Liver (tissue), 3 donors: ENCODE results near the gene STEAP3.
A peak's percentile ranks its signal among the peaks of the same experiment; 100 is the strongest.

Experiments used
- GABPA ChIP-seq, 2 donors: IDR thresholded peaks in 1 of 2; conservative IDR thresholded peaks in 1 of 2; 2 replicates each; pipeline ENCODE4 v1.6.1; 2016; ENCODE audit warnings: antibody characterized with exemption in 2 of 2, mild to moderate bottlenecking in 1 of 2, moderate library complexity in 1 of 2
- HNF4A ChIP-seq, 2 donors: conservative IDR thresholded peaks; 2 replicates each; pipeline ENCODE4 v1.6.1; 2016; ENCODE audit warnings: antibody characterized with exemption in 2 of 2, mild to moderate bottlenecking in 2 of 2
- RAD21 ChIP-seq, 2 donors: IDR thresholded peaks; 2 replicates each; pipeline ENCODE4 v1.6.1; 2016; ENCODE audit warnings: antibody characterized with exemption in 2 of 2, mild to moderate bottlenecking in 2 of 2
- SP1 ChIP-seq: IDR thresholded peaks from 2 replicates; pipeline ENCODE4 v1.6.1; 2018; ENCODE audit warnings: antibody characterized with exemption, mild to moderate bottlenecking
- TAF1 ChIP-seq: conservative IDR thresholded peaks from 2 replicates; pipeline ENCODE4 v1.6.1; 2016; ENCODE audit warnings: antibody characterized with exemption, mild to moderate bottlenecking
- YY1 ChIP-seq: IDR thresholded peaks from 2 replicates; pipeline ENCODE4 v1.6.1; 2016; ENCODE audit warnings: antibody characterized with exemption, mild to moderate bottlenecking
- TF ChIP-seq, protein P1 (sequence below): fragments of 150-350 bp; IDR thresholded peaks from 2 replicates; pipeline ENCODE4 v1.5.1; 2017; ENCODE audit warnings: improper control_type of control experiment, low read depth, low read length; ENCODE audit not compliant: missing input control
- TF ChIP-seq, protein P2 (sequence below): IDR thresholded peaks from 2 replicates; pipeline ENCODE4 v1.6.1; 2016; ENCODE audit warnings: antibody characterized with exemption
- TF ChIP-seq, protein P3 (sequence below): IDR thresholded peaks from 2 replicates; pipeline ENCODE4 v1.6.1; 2016; ENCODE audit warnings: antibody characterized with exemption, mild to moderate bottlenecking
- TF ChIP-seq, protein P4 (sequence below): IDR thresholded peaks from 2 replicates; pipeline ENCODE4 v1.6.1; 2016; ENCODE audit warnings: antibody characterized with exemption
- donor health status: healthy.
- donor health status: healthy.

DNA sequence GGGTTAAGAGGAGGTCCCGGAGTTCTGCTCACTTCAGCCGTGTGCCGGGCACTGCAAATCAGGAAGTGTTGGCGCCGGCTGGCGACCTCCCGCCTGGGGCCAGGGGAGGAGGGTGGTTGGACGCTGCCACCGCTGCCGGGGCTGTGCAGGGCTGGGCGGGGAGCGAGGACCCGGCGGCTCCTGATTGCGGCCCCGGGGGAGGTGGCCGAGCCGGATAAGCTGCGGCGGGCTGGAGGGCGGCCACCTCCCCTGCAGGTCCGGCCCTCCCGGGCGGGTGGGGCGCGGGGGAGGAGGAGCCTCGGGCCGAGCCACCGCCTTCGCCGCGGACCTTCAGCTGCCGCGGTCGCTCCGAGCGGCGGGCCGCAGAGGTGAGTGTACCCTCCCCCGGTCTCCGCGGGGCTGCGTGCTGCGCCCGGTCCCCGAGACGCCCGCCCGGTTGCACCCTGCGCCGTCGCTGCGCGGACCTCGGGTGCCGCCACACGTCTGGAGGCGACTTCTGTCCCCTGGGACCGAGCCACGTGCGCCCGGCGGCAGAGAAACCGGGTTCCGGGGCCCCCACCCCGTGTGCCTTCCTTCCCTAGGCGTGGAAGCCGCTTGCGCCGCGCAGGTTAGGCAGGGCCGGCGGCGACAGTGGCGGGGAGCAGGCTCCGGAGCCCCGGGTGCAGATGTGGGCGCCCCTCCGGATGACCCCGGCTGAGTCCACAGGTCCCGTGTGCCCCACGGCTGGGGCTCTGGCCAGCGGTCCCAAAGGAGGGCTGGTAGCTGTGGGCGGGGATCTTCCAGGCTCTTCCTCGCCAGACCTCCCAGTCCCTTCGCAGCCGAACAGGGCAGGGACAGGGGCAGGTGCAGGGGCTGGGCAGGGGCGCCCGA lies at the start of gene STEAP3:
- TF ChIP-seq, protein P1, sequence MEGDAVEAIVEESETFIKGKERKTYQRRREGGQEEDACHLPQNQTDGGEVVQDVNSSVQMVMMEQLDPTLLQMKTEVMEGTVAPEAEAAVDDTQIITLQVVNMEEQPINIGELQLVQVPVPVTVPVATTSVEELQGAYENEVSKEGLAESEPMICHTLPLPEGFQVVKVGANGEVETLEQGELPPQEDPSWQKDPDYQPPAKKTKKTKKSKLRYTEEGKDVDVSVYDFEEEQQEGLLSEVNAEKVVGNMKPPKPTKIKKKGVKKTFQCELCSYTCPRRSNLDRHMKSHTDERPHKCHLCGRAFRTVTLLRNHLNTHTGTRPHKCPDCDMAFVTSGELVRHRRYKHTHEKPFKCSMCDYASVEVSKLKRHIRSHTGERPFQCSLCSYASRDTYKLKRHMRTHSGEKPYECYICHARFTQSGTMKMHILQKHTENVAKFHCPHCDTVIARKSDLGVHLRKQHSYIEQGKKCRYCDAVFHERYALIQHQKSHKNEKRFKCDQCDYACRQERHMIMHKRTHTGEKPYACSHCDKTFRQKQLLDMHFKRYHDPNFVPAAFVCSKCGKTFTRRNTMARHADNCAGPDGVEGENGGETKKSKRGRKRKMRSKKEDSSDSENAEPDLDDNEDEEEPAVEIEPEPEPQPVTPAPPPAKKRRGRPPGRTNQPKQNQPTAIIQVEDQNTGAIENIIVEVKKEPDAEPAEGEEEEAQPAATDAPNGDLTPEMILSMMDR, result peak; percentile 0
- no peak for TF ChIP-seq GABPA (IDR thresholded peaks at IDR 0.05 in 1 of 2, conservative IDR thresholded peaks at IDR 0.05 in 1 of 2)
- TF ChIP-seq, protein P2, sequence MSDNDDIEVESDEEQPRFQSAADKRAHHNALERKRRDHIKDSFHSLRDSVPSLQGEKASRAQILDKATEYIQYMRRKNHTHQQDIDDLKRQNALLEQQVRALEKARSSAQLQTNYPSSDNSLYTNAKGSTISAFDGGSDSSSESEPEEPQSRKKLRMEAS, result no peak
- peak; percentile 63 for TF ChIP-seq TAF1
- no peak for TF ChIP-seq YY1
- peak in 1 of 2 donors; percentile 21 for TF ChIP-seq HNF4A (conservative IDR thresholded peaks at IDR 0.05)
- TF ChIP-seq, protein P3, sequence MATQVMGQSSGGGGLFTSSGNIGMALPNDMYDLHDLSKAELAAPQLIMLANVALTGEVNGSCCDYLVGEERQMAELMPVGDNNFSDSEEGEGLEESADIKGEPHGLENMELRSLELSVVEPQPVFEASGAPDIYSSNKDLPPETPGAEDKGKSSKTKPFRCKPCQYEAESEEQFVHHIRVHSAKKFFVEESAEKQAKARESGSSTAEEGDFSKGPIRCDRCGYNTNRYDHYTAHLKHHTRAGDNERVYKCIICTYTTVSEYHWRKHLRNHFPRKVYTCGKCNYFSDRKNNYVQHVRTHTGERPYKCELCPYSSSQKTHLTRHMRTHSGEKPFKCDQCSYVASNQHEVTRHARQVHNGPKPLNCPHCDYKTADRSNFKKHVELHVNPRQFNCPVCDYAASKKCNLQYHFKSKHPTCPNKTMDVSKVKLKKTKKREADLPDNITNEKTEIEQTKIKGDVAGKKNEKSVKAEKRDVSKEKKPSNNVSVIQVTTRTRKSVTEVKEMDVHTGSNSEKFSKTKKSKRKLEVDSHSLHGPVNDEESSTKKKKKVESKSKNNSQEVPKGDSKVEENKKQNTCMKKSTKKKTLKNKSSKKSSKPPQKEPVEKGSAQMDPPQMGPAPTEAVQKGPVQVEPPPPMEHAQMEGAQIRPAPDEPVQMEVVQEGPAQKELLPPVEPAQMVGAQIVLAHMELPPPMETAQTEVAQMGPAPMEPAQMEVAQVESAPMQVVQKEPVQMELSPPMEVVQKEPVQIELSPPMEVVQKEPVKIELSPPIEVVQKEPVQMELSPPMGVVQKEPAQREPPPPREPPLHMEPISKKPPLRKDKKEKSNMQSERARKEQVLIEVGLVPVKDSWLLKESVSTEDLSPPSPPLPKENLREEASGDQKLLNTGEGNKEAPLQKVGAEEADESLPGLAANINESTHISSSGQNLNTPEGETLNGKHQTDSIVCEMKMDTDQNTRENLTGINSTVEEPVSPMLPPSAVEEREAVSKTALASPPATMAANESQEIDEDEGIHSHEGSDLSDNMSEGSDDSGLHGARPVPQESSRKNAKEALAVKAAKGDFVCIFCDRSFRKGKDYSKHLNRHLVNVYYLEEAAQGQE, result peak; percentile 85
- TF ChIP-seq, protein P4, sequence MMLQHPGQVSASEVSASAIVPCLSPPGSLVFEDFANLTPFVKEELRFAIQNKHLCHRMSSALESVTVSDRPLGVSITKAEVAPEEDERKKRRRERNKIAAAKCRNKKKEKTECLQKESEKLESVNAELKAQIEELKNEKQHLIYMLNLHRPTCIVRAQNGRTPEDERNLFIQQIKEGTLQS, result no peak
- TF ChIP-seq SP1, result peak; percentile 39
- peak; percentile 4 to 6 for TF ChIP-seq RAD21 (IDR thresholded peaks at IDR 0.05)
